ENCODE results near the gene SEC16A.

The SEC16A gene

DNA sequence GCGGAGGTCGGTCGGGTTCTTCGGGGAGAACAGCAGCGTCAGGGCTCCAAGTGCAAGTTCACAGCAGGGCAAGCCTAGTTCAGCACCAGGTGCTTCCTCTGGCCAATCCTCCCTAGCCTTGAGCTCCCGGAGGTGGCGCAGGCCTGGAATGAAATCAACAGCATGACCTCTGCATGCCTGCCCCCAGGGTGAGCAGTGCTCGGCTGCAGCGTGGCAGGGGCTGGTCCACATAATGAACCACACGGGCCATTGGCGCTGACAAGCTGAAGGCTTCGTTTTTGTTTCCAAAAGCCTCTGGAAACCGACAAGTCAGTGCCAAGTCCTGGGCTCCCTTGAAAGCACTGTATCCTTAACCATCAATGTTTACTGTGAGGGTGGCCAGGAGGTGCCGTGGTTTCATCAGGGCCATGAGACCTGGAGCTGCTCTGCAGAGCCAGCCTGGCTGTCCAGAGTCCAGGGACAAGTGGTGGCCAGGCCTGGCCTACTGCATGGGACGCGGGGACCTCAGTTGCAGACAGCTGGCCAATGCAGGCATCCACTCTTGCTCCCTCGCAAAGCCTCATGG lies 41.1 kb downstream of the SEC16A start:
- H3K4me3 ChIP-seq (ENCODE audit: low read depth, low read length) = no peak overlapping the region
- DNase-seq = peak; percentile 14
- in situ Hi-C loops (cut with HindIII; ENCODE audit: low pct_ligation_motif_present, low sequenced_read_pairs) = no loop called here
- no peak overlapping the region for H3K27ac ChIP-seq
- H3K36me3 ChIP-seq (replicated peaks) = peaks cover 52% of the 10 kb centered on the region
- H3K27me3 ChIP-seq (replicated peaks) = no peaks in the 10 kb centered on the region
- TF ChIP-seq, protein P1, sequence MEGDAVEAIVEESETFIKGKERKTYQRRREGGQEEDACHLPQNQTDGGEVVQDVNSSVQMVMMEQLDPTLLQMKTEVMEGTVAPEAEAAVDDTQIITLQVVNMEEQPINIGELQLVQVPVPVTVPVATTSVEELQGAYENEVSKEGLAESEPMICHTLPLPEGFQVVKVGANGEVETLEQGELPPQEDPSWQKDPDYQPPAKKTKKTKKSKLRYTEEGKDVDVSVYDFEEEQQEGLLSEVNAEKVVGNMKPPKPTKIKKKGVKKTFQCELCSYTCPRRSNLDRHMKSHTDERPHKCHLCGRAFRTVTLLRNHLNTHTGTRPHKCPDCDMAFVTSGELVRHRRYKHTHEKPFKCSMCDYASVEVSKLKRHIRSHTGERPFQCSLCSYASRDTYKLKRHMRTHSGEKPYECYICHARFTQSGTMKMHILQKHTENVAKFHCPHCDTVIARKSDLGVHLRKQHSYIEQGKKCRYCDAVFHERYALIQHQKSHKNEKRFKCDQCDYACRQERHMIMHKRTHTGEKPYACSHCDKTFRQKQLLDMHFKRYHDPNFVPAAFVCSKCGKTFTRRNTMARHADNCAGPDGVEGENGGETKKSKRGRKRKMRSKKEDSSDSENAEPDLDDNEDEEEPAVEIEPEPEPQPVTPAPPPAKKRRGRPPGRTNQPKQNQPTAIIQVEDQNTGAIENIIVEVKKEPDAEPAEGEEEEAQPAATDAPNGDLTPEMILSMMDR (IDR thresholded peaks at IDR 0.05; ENCODE audit: low read depth, low read length, missing control alignments) = no peak

DNA sequence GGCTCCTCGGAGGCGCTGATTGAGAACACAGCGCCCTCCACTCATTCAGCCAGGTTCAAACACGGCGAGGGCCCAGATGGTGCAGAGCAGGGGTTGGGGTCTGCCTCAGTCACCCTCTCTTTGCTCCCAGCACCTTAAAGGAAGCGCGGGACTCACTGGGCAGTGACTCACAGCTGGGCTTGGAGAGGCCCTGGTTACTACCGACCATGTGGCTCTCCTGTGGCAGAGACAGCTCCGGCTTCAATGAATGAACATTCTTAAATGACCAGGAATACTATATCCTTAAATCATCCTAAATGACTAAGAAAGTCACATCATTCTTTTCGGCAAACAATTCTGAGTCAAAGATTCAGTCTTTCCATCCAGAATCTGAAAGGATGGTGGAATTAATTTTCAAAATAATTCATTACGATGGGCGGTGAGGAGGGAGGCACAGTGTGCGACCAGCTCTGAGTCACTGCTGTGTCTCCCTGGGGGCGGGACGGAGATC lies 41.6 kb downstream of the SEC16A start:
- Histone ChIP-seq H3K36me3 (replicated peaks) (peaks cover 48% of the 10 kb centered on the region), H3K4me3 (ENCODE audit: low read depth, low read length) (no peak overlapping the region), H3K27me3 (replicated peaks) (no peaks in the 10 kb centered on the region), H3K27ac (no peak overlapping the region)
- in situ Hi-C loops (cut with HindIII; ENCODE audit: low pct_ligation_motif_present, low sequenced_read_pairs) = no loop called here
- DNase-seq = peak; percentile 9
- TF ChIP-seq, protein P1 (IDR thresholded peaks at IDR 0.05; ENCODE audit: low read depth, low read length, missing control alignments) = no peak

DNA sequence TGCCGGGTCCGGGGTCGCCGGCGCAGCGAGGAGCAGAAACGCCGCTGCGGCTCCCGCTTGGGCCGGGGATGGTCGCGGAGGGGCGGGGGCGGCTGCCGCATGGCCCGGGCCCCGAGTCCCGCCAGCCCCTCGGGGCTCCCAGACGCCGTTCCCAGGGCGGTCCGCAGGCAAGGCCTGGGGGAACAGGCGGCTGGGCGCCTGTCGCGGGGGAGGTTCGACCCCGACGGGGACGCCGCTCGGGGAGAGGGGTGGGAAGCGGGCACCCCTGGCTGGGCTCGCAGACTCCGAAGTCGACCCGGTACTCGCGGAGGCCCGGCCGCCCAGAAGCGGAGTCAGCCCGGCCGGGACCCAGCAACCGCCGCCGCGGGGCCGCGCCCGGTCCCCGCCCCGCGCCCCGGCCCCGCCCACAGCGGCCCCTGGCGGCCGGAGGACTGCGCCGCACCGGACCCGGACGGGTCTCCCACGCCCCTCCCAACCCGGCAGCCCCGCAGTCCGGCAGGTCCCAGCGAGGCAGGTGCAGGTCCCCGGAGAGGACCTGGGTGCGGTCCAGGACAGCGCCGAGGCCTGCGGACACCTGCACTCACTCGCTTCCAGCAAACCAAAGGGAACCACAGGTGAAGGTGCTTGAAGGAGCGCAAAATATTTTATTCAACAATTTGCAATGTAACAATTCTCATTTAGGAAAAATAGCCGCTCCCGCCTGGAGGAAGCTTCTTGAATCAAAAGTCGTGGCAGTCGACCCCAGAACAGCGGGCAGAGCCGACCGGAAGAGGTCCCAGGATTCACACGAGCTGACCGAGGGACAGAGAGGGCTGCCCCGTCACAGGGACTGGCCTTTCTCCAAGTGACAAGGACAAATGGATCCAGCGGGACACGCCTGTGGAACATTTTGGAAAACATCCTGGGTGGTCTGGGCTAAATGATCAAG lies 43.1 kb downstream of the SEC16A start, which contains the start of gene INPP5E:
Gene INPP5E, minus strand, starts transcription at position 365 of the 928 bp plus-strand sequence. CDS start 426 bp downstream, outside the sequence.
- Histone ChIP-seq H3K27me3 (replicated peaks) (no peaks in the 10 kb centered on the region), H3K27ac (peak within 1 kb of the TSS; percentile 44), H3K4me3 (ENCODE audit: low read depth, low read length) (peak within 1 kb of the TSS; percentile 67), H3K36me3 (replicated peaks) (peaks cover 43% of the 10 kb centered on the region)
- peak; percentile 32 for DNase-seq
- in situ Hi-C loops (cut with HindIII; ENCODE audit: low pct_ligation_motif_present, low sequenced_read_pairs) = no loop called here
- TF ChIP-seq, protein P1 (IDR thresholded peaks at IDR 0.05; ENCODE audit: low read depth, low read length, missing control alignments) = peak; percentile 53

DNA sequence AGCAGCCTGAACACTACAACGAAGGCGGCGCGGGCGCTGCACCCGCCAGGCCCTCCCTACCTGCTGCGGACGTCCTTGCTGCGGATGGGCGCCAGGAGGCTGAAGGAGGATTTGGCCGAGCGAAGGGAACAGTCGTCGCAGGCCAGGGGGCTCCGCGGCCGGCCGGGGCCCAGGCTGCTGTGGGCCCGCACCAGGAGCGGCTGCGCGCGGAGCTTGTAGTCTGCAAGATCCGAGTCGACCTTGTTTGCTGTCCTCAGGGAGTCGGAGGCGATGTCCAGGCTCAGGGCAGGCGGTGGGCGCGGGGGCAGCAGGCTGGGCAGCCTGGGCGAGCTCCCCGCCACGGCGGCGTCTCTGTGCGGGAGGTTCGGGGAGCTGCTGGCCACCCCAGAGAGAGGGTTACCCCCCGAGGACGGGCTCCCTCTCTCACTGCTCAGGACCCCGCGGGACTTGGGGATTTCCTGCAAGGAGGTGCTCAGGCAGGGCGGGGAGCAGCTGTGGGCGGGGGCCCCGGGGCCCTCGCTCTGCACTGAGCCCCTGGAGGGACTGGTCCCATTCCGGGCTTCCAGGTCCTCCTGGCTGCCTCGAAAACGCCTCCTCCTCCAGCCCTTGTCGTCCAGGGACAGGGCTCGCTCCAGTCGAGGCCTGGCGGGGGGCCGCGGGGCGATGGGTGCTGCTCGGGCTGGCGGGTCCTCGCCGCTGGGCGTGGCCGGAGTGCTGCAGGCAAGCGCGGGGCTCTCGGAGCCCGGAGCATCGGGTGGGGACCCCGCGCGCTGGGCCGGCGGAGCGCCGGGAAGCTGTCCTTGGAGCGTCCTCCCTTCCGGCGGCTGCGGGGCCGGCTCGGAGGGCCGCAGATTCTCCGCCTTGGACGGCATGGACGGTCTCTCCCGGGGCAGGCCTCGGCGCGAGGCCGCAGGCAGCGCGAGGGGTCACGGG lies 44.0 kb downstream of the SEC16A start:
- peaks cover 36% of the 10 kb centered on the region for H3K36me3 ChIP-seq (replicated peaks)
- in situ Hi-C loops (cut with HindIII; ENCODE audit: low pct_ligation_motif_present, low sequenced_read_pairs) = no loop called here
- peak; percentile 14 for DNase-seq
- peak overlapping the region; percentile 67 for H3K4me3 ChIP-seq (ENCODE audit: low read depth, low read length)
- TF ChIP-seq, protein P1 (IDR thresholded peaks at IDR 0.05; ENCODE audit: low read depth, low read length, missing control alignments) = no peak
- peak overlapping the region; percentile 44 for H3K27ac ChIP-seq
- no peaks in the 10 kb centered on the region for H3K27me3 ChIP-seq (replicated peaks)

DNA sequence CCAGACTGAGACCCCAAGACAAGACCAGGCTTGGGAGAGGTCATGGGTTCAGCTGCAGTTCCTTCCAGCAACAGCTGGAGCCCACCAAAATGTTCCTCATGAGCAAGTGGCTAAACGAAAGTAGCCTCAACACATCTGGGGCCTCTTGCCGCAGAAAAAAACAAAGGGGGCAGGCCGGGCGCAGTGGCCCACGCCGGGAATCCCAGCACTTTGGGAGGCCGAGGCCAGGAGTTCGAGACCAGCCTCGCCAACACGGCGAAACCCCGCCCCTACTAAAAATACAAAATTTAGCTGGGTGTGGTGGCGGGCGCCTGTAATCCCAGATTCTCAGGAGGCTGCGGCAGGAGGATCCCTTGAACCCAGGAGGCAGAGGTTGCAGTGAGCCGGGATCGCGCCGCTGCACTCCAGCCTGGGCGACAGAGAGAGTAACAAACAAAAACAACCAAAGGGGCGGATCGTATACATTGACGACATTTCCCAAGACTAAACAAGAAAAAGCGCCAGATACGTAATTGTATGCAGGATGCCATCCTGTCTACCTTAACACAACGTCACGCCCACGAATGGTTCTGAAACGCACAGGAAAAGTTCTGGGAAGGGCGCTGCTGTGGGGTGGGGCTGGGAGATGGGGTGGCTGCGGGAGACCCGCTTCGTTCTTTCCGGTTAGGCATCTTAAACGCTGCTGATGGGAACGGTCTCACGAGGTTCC lies 44.8 kb downstream of the SEC16A start:
- DNase-seq = no peak
- in situ Hi-C loops (cut with HindIII; ENCODE audit: low pct_ligation_motif_present, low sequenced_read_pairs) = no loop called here

More for the DNA sequence above, 44.8 kb downstream of the SEC16A start:
- no peaks in the 10 kb centered on the region for H3K27me3 ChIP-seq (replicated peaks)
- no peak overlapping the region for H3K27ac ChIP-seq
- peaks cover 29% of the 10 kb centered on the region for H3K36me3 ChIP-seq (replicated peaks)
- TF ChIP-seq, protein P1 (IDR thresholded peaks at IDR 0.05; ENCODE audit: low read depth, low read length, missing control alignments) = no peak
- peak overlapping the region; percentile 67 for H3K4me3 ChIP-seq (ENCODE audit: low read depth, low read length)

Measured in brain microvascular endothelial cell (primary cell).